ENCODE results near the gene HERC5.
A peak's percentile ranks its signal among the peaks of the same experiment; 100 is the strongest.
"Not testable (repeated sequence)": the region's sequence is repeated elsewhere in the genome, so short reads cannot be mapped to it uniquely, and the experiment has no call there.

HERC5 gene

GRCh38 chr4:88448211-88448765 is 8.6 kb upstream of the HERC5 start:
- DNase-seq (ENCODE audit: low spot score) = not testable (repeated sequence)

GRCh38 chr4:88448889-88449288 is 8.0 kb upstream of the HERC5 start:
- DNase-seq (ENCODE audit: low spot score) = no peak

GRCh38 chr4:88449290-88449689 is 7.6 kb upstream of the HERC5 start:
- DNase-seq (ENCODE audit: low spot score) = no peak

GRCh38 chr4:88451205-88451604 is 5.7 kb upstream of the HERC5 start:
- DNase-seq (ENCODE audit: low spot score) = no peak

- DNase-seq (ENCODE audit: low spot score) = no peak
Measured at GRCh38 chr4:88452912-88453311, 4.0 kb upstream of the HERC5 start.

GRCh38 chr4:88457307-88458103 is 586 bp downstream of the HERC5 start:
- DNase-seq (ENCODE audit: low spot score) = no peak

GRCh38 chr4:88458104-88458740 is 1.3 kb downstream of the HERC5 start:
- DNase-seq (ENCODE audit: low spot score) = peak; percentile 12

GRCh38 chr4:88465653-88466192 is 8.8 kb downstream of the HERC5 start:
- DNase-seq (ENCODE audit: low spot score) = no peak

GRCh38 chr4:88467392-88467791 is 10.5 kb downstream of the HERC5 start:
- DNase-seq (ENCODE audit: low spot score) = no peak

GRCh38 chr4:88477229-88477860 is 20.4 kb downstream of the HERC5 start:
- no peak for DNase-seq (ENCODE audit: low spot score)

GRCh38 chr4:88478247-88478646 is 21.3 kb downstream of the HERC5 start:
- no peak for DNase-seq (ENCODE audit: low spot score)

- no peak for DNase-seq (ENCODE audit: low spot score)
Measured at GRCh38 chr4:88481537-88481936, 24.6 kb downstream of the HERC5 start.

GRCh38 chr4:88489100-88489761 is 32.3 kb downstream of the HERC5 start:
- DNase-seq (ENCODE audit: low spot score) = no peak

GRCh38 chr4:88497859-88498409 is 41.0 kb downstream of the HERC5 start:
- no peak for DNase-seq (ENCODE audit: low spot score)

GRCh38 chr4:88503344-88503743 is 46.4 kb downstream of the HERC5 start:
- no peak for DNase-seq (ENCODE audit: low spot score)

- DNase-seq (ENCODE audit: low spot score) = no peak
Measured at GRCh38 chr4:88511236-88511635, 54.3 kb downstream of the HERC5 start.

- DNase-seq (ENCODE audit: low spot score) = no peak
Measured at GRCh38 chr4:88514557-88515511, 57.9 kb downstream of the HERC5 start.

- no peak for DNase-seq (ENCODE audit: low spot score)
Measured at GRCh38 chr4:88516746-88517145, 59.8 kb downstream of the HERC5 start.

GRCh38 chr4:88517825-88518224 is 60.9 kb downstream of the HERC5 start:
- DNase-seq (ENCODE audit: low spot score) = no peak

- DNase-seq (ENCODE audit: low spot score) = no peak
Measured at GRCh38 chr4:88518911-88519310, 62.0 kb downstream of the HERC5 start.

All from pons (tissue), 1 donor.